ENCODE measurements around the gene SZT2.

DNA sequence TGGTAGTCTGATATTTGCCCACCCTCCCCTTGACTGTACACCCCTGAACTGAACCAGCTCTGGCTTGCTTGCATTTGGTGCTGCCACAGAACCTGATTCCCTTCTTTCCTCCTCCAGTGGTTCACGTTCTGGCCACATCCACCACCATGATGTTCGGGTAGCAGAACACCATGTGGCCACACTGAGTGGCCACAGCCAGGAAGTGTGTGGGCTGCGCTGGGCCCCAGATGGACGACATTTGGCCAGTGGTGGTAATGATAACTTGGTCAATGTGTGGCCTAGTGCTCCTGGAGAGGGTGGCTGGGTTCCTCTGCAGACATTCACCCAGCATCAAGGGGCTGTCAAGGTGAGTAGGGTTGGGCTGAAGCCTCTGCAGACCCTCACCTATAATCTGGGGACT, 29.1 kb upstream of the SZT2 start:
- TF ChIP-seq, protein P1, sequence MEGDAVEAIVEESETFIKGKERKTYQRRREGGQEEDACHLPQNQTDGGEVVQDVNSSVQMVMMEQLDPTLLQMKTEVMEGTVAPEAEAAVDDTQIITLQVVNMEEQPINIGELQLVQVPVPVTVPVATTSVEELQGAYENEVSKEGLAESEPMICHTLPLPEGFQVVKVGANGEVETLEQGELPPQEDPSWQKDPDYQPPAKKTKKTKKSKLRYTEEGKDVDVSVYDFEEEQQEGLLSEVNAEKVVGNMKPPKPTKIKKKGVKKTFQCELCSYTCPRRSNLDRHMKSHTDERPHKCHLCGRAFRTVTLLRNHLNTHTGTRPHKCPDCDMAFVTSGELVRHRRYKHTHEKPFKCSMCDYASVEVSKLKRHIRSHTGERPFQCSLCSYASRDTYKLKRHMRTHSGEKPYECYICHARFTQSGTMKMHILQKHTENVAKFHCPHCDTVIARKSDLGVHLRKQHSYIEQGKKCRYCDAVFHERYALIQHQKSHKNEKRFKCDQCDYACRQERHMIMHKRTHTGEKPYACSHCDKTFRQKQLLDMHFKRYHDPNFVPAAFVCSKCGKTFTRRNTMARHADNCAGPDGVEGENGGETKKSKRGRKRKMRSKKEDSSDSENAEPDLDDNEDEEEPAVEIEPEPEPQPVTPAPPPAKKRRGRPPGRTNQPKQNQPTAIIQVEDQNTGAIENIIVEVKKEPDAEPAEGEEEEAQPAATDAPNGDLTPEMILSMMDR (conservative IDR thresholded peaks at IDR 0.05 in 1 of 2, IDR thresholded peaks at IDR 0.05 in 1 of 2; ENCODE audit: low read depth in 1 of 2, low read length in 2 of 2) = no peak
- TF ChIP-seq EZH2 (IDR thresholded peaks at IDR 0.05; ENCODE audit: low read length, missing control alignments) = no peak
